ENCODE measurements around the gene MRM1.

The MRM1 gene

DNA sequence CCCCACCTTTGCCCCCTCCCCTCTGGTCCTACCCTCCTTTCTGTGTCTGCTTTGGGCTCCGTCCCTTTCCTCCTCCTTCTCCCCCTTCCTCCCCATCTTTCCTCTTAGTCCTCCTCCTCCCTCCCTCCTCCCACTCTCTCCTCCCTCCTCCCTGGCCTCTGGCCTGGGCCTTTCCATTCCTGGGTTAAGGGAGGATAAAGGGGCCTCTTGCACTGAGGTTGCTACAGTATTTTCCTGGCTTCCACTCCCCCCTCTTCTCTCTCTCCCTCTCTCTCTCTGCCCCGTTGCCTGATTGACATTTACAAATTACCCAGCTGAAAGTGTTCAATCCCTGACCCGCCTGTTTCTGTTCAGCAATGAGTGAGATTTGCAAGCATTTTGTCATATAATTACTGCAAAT lies 44.0 kb downstream of the MRM1 start:
- no peak overlapping the region for H3K27ac ChIP-seq (ENCODE audit: low read length)
- no peak overlapping the region for H3K9ac ChIP-seq (ENCODE audit: low read length)
- no peak overlapping the region for H2AFZ ChIP-seq (ENCODE audit: low read depth, low read length)
- H3K9me3 ChIP-seq (ENCODE audit: insufficient read depth, low read length): no peaks in the 10 kb centered on the region
- H3K4me2 ChIP-seq (ENCODE audit: low read length): no peak overlapping the region
- H3K36me3 ChIP-seq (replicated peaks; ENCODE audit: low read depth, low read length): no peaks in the 10 kb centered on the region
- no peaks in the 10 kb centered on the region for H3K79me2 ChIP-seq (ENCODE audit: low read length)
- no peaks in the 10 kb centered on the region for H3K4me1 ChIP-seq (ENCODE audit: low read length)
- H4K20me1 ChIP-seq (ENCODE audit: insufficient read depth, low read length): no peaks in the 10 kb centered on the region
- no peak overlapping the region for H3K4me3 ChIP-seq (ENCODE audit: low read length)
- H3K27me3 ChIP-seq (ENCODE audit: low read depth, low read length): peaks cover 49% of the 10 kb centered on the region
- TF ChIP-seq CTCF (IDR thresholded peaks at IDR 0.05; ENCODE audit: low read depth, low read length): no peak
- no peak for TF ChIP-seq EZH2phosphoT487 (IDR thresholded peaks at IDR 0.05; ENCODE audit: low read depth)

GRCh38 chr17:36647636-36648035 lies 46.3 kb downstream of the MRM1 start:
- no peaks in the 10 kb centered on the region for H3K4me1 ChIP-seq (ENCODE audit: low read length)
- H3K4me2 ChIP-seq (ENCODE audit: low read length): no peak overlapping the region
- H3K27me3 ChIP-seq (ENCODE audit: low read depth, low read length): peaks cover 58% of the 10 kb centered on the region
- H3K36me3 ChIP-seq (replicated peaks; ENCODE audit: low read depth, low read length): no peaks in the 10 kb centered on the region
- no peak overlapping the region for H3K9ac ChIP-seq (ENCODE audit: low read length)
- H3K4me3 ChIP-seq (ENCODE audit: low read length): no peak overlapping the region
- H3K27ac ChIP-seq (ENCODE audit: low read length): no peak overlapping the region
- no peak overlapping the region for H2AFZ ChIP-seq (ENCODE audit: low read depth, low read length)
- TF ChIP-seq CTCF (IDR thresholded peaks at IDR 0.05; ENCODE audit: low read depth, low read length): no peak
- no peak for TF ChIP-seq EZH2phosphoT487 (IDR thresholded peaks at IDR 0.05; ENCODE audit: low read depth)
- H4K20me1 ChIP-seq (ENCODE audit: insufficient read depth, low read length): no peaks in the 10 kb centered on the region
- no peaks in the 10 kb centered on the region for H3K79me2 ChIP-seq (ENCODE audit: low read length)
- no peaks in the 10 kb centered on the region for H3K9me3 ChIP-seq (ENCODE audit: insufficient read depth, low read length)

- Histone ChIP-seq H4K20me1 (ENCODE audit: insufficient read depth, low read length) (no peaks in the 10 kb centered on the region), H3K36me3 (replicated peaks; ENCODE audit: low read depth, low read length) (no peaks in the 10 kb centered on the region), H3K79me2 (ENCODE audit: low read length) (no peaks in the 10 kb centered on the region), H3K27me3 (ENCODE audit: low read depth, low read length) (peaks cover 45% of the 10 kb centered on the region), H3K27ac (ENCODE audit: low read length) (no peak overlapping the region), H3K9me3 (ENCODE audit: insufficient read depth, low read length) (no peaks in the 10 kb centered on the region), H3K4me2 (ENCODE audit: low read length) (no peak overlapping the region), H3K4me1 (ENCODE audit: low read length) (no peaks in the 10 kb centered on the region), H3K4me3 (ENCODE audit: low read length) (no peak overlapping the region), H2AFZ (ENCODE audit: low read depth, low read length) (no peak overlapping the region), H3K9ac (ENCODE audit: low read length) (no peak overlapping the region)
- TF ChIP-seq CTCF (IDR thresholded peaks at IDR 0.05; ENCODE audit: low read depth, low read length) (no peak), EZH2phosphoT487 (IDR thresholded peaks at IDR 0.05; ENCODE audit: low read depth) (no peak)
These were observed 48.9 kb downstream of the MRM1 start for GRCh38 chr17:36650096-36650775.

DNA sequence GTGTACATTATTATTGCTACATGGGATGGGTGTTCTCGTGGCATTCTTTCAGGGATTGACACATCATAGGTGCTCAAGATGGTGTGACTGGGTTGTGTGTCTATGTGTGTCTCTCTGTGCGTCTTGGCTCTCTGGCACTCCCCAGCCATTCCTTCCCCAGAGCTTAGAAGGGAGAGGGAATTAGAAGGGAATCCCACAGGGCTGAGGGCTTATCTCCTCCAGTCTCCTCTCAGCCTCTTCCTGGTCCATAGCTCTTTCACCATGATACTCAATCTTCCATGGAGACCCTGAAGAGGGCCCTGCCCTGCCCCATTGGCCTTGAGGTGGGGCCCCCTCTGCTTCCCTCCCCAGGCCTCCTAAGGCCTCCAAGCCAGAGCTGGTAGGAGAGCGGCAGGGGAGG lies 52.0 kb downstream of the MRM1 start:
- no peaks in the 10 kb centered on the region for H3K79me2 ChIP-seq (ENCODE audit: low read length)

More for the DNA sequence above, 52.0 kb downstream of the MRM1 start:
- no peak overlapping the region for H3K27ac ChIP-seq (ENCODE audit: low read length)
- no peaks in the 10 kb centered on the region for H4K20me1 ChIP-seq (ENCODE audit: insufficient read depth, low read length)
- no peaks in the 10 kb centered on the region for H3K36me3 ChIP-seq (replicated peaks; ENCODE audit: low read depth, low read length)
- peaks cover 29% of the 10 kb centered on the region for H3K27me3 ChIP-seq (ENCODE audit: low read depth, low read length)
- no peak overlapping the region for H2AFZ ChIP-seq (ENCODE audit: low read depth, low read length)
- no peak overlapping the region for H3K9ac ChIP-seq (ENCODE audit: low read length)
- H3K4me2 ChIP-seq (ENCODE audit: low read length): no peak overlapping the region
- H3K4me3 ChIP-seq (ENCODE audit: low read length): no peak overlapping the region
- TF ChIP-seq EZH2phosphoT487 (IDR thresholded peaks at IDR 0.05; ENCODE audit: low read depth) (no peak), CTCF (IDR thresholded peaks at IDR 0.05; ENCODE audit: low read depth, low read length) (no peak)
- H3K4me1 ChIP-seq (ENCODE audit: low read length): no peaks in the 10 kb centered on the region
- H3K9me3 ChIP-seq (ENCODE audit: insufficient read depth, low read length): no peaks in the 10 kb centered on the region

Data from OCI-LY3 (cell line).